Neural progenitor cell (in vitro differentiated cells): ENCODE data around the gene SMARCA4. TPM values are rescaled to one million over a fixed set of nuclear protein-coding genes. Genes with fewer than 3 reads are reported as not detected.

Experiments used
- DNase-seq: peaks from one replicate; pipeline ENCODE4 v3.0.0-alpha.2; 2016; ENCODE audit warnings: low spot score
- H2AFZ ChIP-seq: fragments of 200-600 bp; sonication (generic); replicated peaks from 2 replicates; pipeline ENCODE4 v1.6.1; 2016; ENCODE audit warnings: antibody characterized with exemption
- H3F3A ChIP-seq: fragments of 200-600 bp; sonication (generic); 2 replicates; pipeline ENCODE4 v1.6.1; 2016; ENCODE audit warnings: antibody characterized with exemption, low read depth
- H3K27ac ChIP-seq: fragments of 200-600 bp; sonication (generic); 2 replicates; pipeline ENCODE4 v1.5.1; 2016; ENCODE audit warnings: mild to moderate bottlenecking
- H3K27me3 ChIP-seq: fragments of 200-600 bp; sonication (generic); 2 replicates; pipeline ENCODE4 v1.6.1; 2016; ENCODE audit warnings: mild to moderate bottlenecking, moderate library complexity
- H3K36me3 ChIP-seq: fragments of 200-600 bp; sonication (generic); 2 replicates; pipeline ENCODE4 v1.5.1; 2016
- H3K4me1 ChIP-seq: fragments of 200-600 bp; sonication (generic); 2 replicates; pipeline ENCODE4 v1.6.1; 2016; ENCODE audit warnings: mixed run types
- H3K4me2 ChIP-seq: fragments of 200-600 bp; sonication (generic); 2 replicates; pipeline ENCODE4 v1.6.1; 2016
- H3K4me3 ChIP-seq: fragments of 200-600 bp; sonication (generic); 2 replicates; pipeline ENCODE4 v1.5.1; 2016
- H3K79me2 ChIP-seq: fragments of 200-600 bp; sonication (generic); 2 replicates; pipeline ENCODE4 v1.6.1; 2016; ENCODE audit warnings: low read depth
- H3K9ac ChIP-seq: fragments of 200-600 bp; sonication (generic); 2 replicates; pipeline ENCODE4 v1.6.1; 2016
- H3K9me3 ChIP-seq: fragments of 200-600 bp; sonication (generic); 2 replicates; pipeline ENCODE4 v1.5.1; 2016; ENCODE audit warnings: low read depth
- H4K20me1 ChIP-seq: fragments of 200-600 bp; sonication (generic); 2 replicates; pipeline ENCODE4 v1.6.1; 2016; ENCODE audit warnings: low read depth
- H3K27ac Mint-ChIP-seq: 3 replicates; pipeline ENCODE4 v1.8.0; 2021; ENCODE audit warnings: mixed read lengths
- H3K27me3 Mint-ChIP-seq: 2 replicates; pipeline ENCODE4 v1.8.0; 2022; ENCODE audit warnings: low read depth, mild to moderate bottlenecking, inconsistent platforms, moderate library complexity, mixed read lengths; ENCODE audit not compliant: insufficient read depth
- H3K36me3 Mint-ChIP-seq: 3 replicates; pipeline ENCODE4 v1.8.0; 2021; ENCODE audit warnings: mixed read lengths
- H3K4me1 Mint-ChIP-seq: 3 replicates; pipeline ENCODE4 v1.8.0; 2021; ENCODE audit warnings: mixed read lengths
- H3K4me3 Mint-ChIP-seq: 3 replicates; pipeline ENCODE4 v1.8.0; 2021; ENCODE audit warnings: mild to moderate bottlenecking, moderate library complexity, mixed read lengths
- H3K9me3 Mint-ChIP-seq: 3 replicates; pipeline ENCODE4 v1.8.0; 2020; ENCODE audit warnings: mixed read lengths
- EZH2 ChIP-seq: fragments of 200-600 bp; sonication (generic); IDR thresholded peaks from 2 replicates; pipeline ENCODE4 v1.6.1; 2017; ENCODE audit warnings: antibody characterized with exemption, mild to moderate bottlenecking, moderate library complexity
- EZH2phosphoT487 ChIP-seq: fragments of 200-600 bp; sonication (generic); IDR thresholded peaks from 2 replicates; pipeline ENCODE4 v1.6.1; 2017; ENCODE audit warnings: antibody characterized with exemption
- total RNA-seq: library from RNA; depleted of rRNA; stranded (reverse); fragments of >200 nt; gene quantifications from 2 replicates; pipeline ENCODE4 v1.2.3, GENCODE V29; 2015; ENCODE audit warnings: low replicate concordance
- TF ChIP-seq, protein P1 (sequence below): fragments of 200-600 bp; sonication (generic); IDR thresholded peaks from 2 replicates; pipeline ENCODE4 v1.5.1; 2017; ENCODE audit warnings: antibody characterized with exemption, mild to moderate bottlenecking

The SMARCA4 gene
- total RNA-seq, 1 donor from 2014 or later, result 169 TPM

DNA sequence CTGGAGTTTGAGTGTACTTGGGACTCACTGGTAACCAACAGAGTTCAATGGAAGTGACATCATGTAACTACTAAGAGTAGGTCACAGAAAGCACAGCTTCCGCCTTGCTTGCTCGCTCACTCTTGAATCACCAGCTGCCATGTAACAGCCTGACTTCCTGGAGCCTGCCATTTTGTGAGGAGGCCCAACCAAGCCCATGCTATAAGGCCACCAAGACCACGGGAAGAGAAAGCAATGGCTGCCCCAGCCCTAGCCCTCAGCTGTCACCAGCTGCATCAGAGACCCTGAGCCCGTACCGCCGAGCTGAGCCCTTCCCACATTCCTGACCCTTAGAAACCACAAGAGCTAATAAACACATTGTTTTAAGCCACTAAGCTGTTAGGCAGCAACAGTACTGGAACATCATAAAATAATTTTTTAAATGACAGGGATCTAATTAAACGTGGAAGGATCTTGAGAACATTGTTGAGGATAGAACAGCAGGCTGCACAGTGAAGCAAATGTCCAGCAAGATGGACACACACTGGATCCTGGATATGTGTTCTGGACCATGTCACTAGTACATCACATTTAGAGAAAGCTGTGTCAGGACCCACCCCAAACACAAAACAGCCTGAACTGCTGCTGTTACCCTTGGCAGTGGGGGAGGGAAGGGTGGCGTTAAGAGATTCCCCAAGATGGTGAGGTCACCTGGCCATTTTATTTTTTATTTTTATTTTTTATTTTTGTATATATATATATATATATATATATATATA lies 106.7 kb downstream of the SMARCA4 start:
- DNase-seq, result no peak
- H3K27me3 ChIP-seq, result no peaks in the 10 kb centered on the region
- H3K4me1 ChIP-seq, result no peaks in the 10 kb centered on the region
- Mint-ChIP-seq H3K4me1 (peaks cover 9% of the 10 kb centered on the region), H3K27me3 (peaks cover 3% of the 10 kb centered on the region), H3K9me3 (peaks cover 2% of the 10 kb centered on the region), H3K4me3 (no peak overlapping the region), H3K36me3 (peaks cover 30% of the 10 kb centered on the region), H3K27ac (no peak overlapping the region)
- no peaks in the 10 kb centered on the region for H3K36me3 ChIP-seq
- H4K20me1 ChIP-seq, result no peaks in the 10 kb centered on the region
- TF ChIP-seq EZH2phosphoT487 (no peak), EZH2 (no peak)
- TF ChIP-seq, protein P1, sequence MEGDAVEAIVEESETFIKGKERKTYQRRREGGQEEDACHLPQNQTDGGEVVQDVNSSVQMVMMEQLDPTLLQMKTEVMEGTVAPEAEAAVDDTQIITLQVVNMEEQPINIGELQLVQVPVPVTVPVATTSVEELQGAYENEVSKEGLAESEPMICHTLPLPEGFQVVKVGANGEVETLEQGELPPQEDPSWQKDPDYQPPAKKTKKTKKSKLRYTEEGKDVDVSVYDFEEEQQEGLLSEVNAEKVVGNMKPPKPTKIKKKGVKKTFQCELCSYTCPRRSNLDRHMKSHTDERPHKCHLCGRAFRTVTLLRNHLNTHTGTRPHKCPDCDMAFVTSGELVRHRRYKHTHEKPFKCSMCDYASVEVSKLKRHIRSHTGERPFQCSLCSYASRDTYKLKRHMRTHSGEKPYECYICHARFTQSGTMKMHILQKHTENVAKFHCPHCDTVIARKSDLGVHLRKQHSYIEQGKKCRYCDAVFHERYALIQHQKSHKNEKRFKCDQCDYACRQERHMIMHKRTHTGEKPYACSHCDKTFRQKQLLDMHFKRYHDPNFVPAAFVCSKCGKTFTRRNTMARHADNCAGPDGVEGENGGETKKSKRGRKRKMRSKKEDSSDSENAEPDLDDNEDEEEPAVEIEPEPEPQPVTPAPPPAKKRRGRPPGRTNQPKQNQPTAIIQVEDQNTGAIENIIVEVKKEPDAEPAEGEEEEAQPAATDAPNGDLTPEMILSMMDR, result no peak
- H3K4me3 ChIP-seq, result no peak overlapping the region
- H3F3A ChIP-seq, result peaks cover 5% of the 10 kb centered on the region
- H3K9ac ChIP-seq, result no peak overlapping the region
- no peaks in the 10 kb centered on the region for H3K79me2 ChIP-seq
- H2AFZ ChIP-seq, result no peak overlapping the region
- H3K4me2 ChIP-seq, result no peak overlapping the region
- H3K9me3 ChIP-seq, result no peaks in the 10 kb centered on the region
- no peak overlapping the region for H3K27ac ChIP-seq

DNA sequence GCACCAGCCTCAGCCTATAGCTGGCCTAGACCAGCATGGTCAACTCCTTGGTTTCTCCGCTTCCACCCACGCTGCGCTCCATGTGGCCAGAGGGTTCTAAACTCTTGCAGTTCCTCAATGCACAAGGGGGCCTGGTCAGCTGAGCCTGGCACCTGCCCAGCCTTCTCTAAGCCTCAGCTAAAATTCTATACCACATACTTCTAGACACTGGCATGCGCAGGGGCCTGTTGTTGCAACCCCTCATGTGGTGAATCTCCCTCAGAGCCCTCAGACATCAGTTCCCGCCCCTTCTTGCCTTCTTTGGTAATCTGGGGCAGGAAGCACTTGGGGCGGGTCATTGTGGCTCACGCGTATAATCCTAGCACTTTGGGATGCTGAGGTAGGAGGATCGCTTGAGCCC lies 108.7 kb downstream of the SMARCA4 start:
- no peak for TF ChIP-seq EZH2phosphoT487
- TF ChIP-seq, protein P1, result no peak
- no peak for TF ChIP-seq EZH2
- Histone ChIP-seq H3F3A (peaks cover 5% of the 10 kb centered on the region), H3K27me3 (no peaks in the 10 kb centered on the region), H3K4me2 (no peak overlapping the region), H3K79me2 (no peaks in the 10 kb centered on the region), H3K9me3 (no peaks in the 10 kb centered on the region), H2AFZ (no peak overlapping the region), H4K20me1 (no peaks in the 10 kb centered on the region), H3K4me3 (no peak overlapping the region), H3K27ac (no peak overlapping the region), H3K4me1 (no peaks in the 10 kb centered on the region), H3K36me3 (no peaks in the 10 kb centered on the region), H3K9ac (no peak overlapping the region)
- Mint-ChIP-seq H3K4me3 (peak overlapping the region; percentile 28), H3K9me3 (peaks cover 2% of the 10 kb centered on the region), H3K36me3 (peaks cover 28% of the 10 kb centered on the region), H3K27ac (peak overlapping the region; percentile 28), H3K4me1 (peaks cover 9% of the 10 kb centered on the region), H3K27me3 (peaks cover 7% of the 10 kb centered on the region)
- DNase-seq, result no peak

DNA sequence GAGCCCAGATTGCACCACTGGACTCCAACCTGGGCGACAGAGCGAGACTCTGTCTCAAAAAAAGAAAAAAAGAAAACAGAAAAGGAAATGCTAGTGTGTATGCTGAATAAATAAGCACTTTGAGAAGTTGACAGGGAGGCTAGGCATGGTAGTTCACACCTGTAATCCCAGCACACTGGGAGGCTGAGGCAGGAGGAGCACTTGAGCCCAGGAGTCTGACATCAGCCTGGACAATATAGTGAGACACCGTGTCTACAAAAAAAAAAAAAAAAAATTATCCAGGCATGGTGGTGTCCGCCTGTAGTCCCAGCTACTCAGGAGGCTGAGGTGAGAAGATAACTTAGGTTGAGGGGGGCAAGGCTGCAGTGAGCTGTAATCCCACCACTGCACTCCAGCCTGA lies 109.3 kb downstream of the SMARCA4 start:
- no peaks in the 10 kb centered on the region for H4K20me1 ChIP-seq
- H3K36me3 Mint-ChIP-seq, result peaks cover 24% of the 10 kb centered on the region
- TF ChIP-seq, protein P1, result no peak
- no peak for TF ChIP-seq EZH2phosphoT487
- no peak for TF ChIP-seq EZH2
- H3K9ac ChIP-seq, result no peak overlapping the region
- H3K4me1 ChIP-seq, result no peaks in the 10 kb centered on the region
- no peak overlapping the region for H3K4me3 Mint-ChIP-seq
- no peak overlapping the region for H3K4me3 ChIP-seq
- H3K4me1 Mint-ChIP-seq, result peaks cover 6% of the 10 kb centered on the region
- no peak overlapping the region for H3K27ac ChIP-seq
- H3K9me3 ChIP-seq, result no peaks in the 10 kb centered on the region
- peaks cover 5% of the 10 kb centered on the region for H3F3A ChIP-seq
- H3K27ac Mint-ChIP-seq, result no peak overlapping the region
- no peak for DNase-seq
- no peaks in the 10 kb centered on the region for H3K27me3 ChIP-seq
- H3K27me3 Mint-ChIP-seq, result peaks cover 7% of the 10 kb centered on the region
- H2AFZ ChIP-seq, result no peak overlapping the region
- H3K36me3 ChIP-seq, result no peaks in the 10 kb centered on the region
- H3K79me2 ChIP-seq, result no peaks in the 10 kb centered on the region
- H3K9me3 Mint-ChIP-seq, result peaks cover 2% of the 10 kb centered on the region
- no peak overlapping the region for H3K4me2 ChIP-seq
